Measurements from ENCODE around the gene VPS13D. TPM values are rescaled to one million over a fixed set of nuclear protein-coding genes. Genes with fewer than 3 reads are reported as not detected.

Gene VPS13D
- total and polyA plus RNA-seq, 11 donors = 32.1 to 301 (median 90.7) TPM

GRCh38 chr1:12486059-12486341 is 256.2 kb downstream of the VPS13D start:
- 71 to 86% (median 80%) methylated on average over 2 of the region's 2 CpGs for WGBS, 4 donors
- TF ChIP-seq POLR2A (IDR thresholded peaks at IDR 0.05) = no peak
- no peak for TF ChIP-seq CTCF (IDR thresholded peaks at IDR 0.05)
- H3K4me3 ChIP-seq = no peak overlapping the region
- ATAC-seq = no peak
- intact Hi-C loops (cut with DNase I) = no loop called here
- no peaks in the 10 kb centered on the region for H3K27me3 ChIP-seq
- peaks cover 7 to 41% (median 26%) of the 10 kb centered on the region in 12 donors for H3K4me1 ChIP-seq
- peak overlapping the region in 8 of 12 donors; percentile 0 to 54 (median 22) for H3K27ac ChIP-seq
- no peaks in the 10 kb centered on the region for H3K9me3 ChIP-seq
- DNase-seq = no peak
- peaks cover 0 to 37% (median 5%) of the 10 kb centered on the region in 9 donors for H3K36me3 ChIP-seq

GRCh38 chr1:12486401-12487005 is 256.7 kb downstream of the VPS13D start:
- WGBS, 4 donors = 36 to 52% (median 39%) methylated on average over 15 to 18 of the region's 18 CpGs
- Histone ChIP-seq H3K4me3 (no peak overlapping the region), H3K36me3 (peaks cover 0 to 41% (median 6%) of the 10 kb centered on the region in 9 donors), H3K27me3 (no peaks in the 10 kb centered on the region), H3K27ac (peak overlapping the region in 9 of 12 donors; percentile 0 to 54 (median 21)), H3K9me3 (no peaks in the 10 kb centered on the region), H3K4me1 (peaks cover 6 to 36% (median 22%) of the 10 kb centered on the region in 12 donors)
- intact Hi-C loops (cut with DNase I) = no loop called here
- peak in 3 of 5 donors; percentile 52 to 74 (median 66) for DNase-seq
- TF ChIP-seq POLR2A (IDR thresholded peaks at IDR 0.05) (no peak), CTCF (IDR thresholded peaks at IDR 0.05) (no peak)
- peak; percentile 61 to 74 (median 70) for ATAC-seq

GRCh38 chr1:12487520-12487919 is 257.7 kb downstream of the VPS13D start:
- intact Hi-C loops (cut with DNase I) = no loop called here
- WGBS, 4 donors = 91 to 98% (median 97%) methylated on average over 7 of the region's 7 CpGs

GRCh38 chr1:12488666-12489354 is 259.0 kb downstream of the VPS13D start:
- H3K36me3 ChIP-seq = peaks cover 0 to 35% (median 5%) of the 10 kb centered on the region in 9 donors
- intact Hi-C loops (cut with DNase I) = no loop called here
- no peak overlapping the region for H3K4me3 ChIP-seq
- TF ChIP-seq POLR2A (IDR thresholded peaks at IDR 0.05) (no peak), CTCF (IDR thresholded peaks at IDR 0.05) (no peak)
- no peak for ATAC-seq
- H3K27me3 ChIP-seq = no peaks in the 10 kb centered on the region
- peaks cover 6 to 24% (median 20%) of the 10 kb centered on the region in 12 donors for H3K4me1 ChIP-seq
- WGBS, 4 donors = 90 to 96% (median 95%) methylated on average over 4 of the region's 4 CpGs
- H3K9me3 ChIP-seq = no peaks in the 10 kb centered on the region
- DNase-seq = no peak
- H3K27ac ChIP-seq = no peak overlapping the region

More at GRCh38 chr1:12487520-12487919, 257.7 kb downstream of the VPS13D start:
- no peak for TF ChIP-seq POLR2A (IDR thresholded peaks at IDR 0.05)
- H3K27me3 ChIP-seq = no peaks in the 10 kb centered on the region
- peaks cover 0 to 47% (median 8%) of the 10 kb centered on the region in 9 donors for H3K36me3 ChIP-seq
- H3K9me3 ChIP-seq = no peaks in the 10 kb centered on the region
- ATAC-seq (no peak), DNase-seq (no peak)
- peaks cover 6 to 29% (median 20%) of the 10 kb centered on the region in 12 donors for H3K4me1 ChIP-seq
- H3K27ac ChIP-seq = no peak overlapping the region
- H3K4me3 ChIP-seq = no peak overlapping the region
